Right cardiac atrium (tissue), 5 donors: Measurements from ENCODE around the gene CMKLR1. TPM values are rescaled to one million over a fixed set of nuclear protein-coding genes. Genes with fewer than 3 reads are reported as not detected.

Experiments used
- ATAC-seq, 2 donors: fragments of 200-7000 bp; cut with Tn5 transposase; one replicate each; pipeline versions ENCODE4 v1.8.0 to v1.9.1; 2020; ENCODE audit warnings: moderate library complexity in 2 of 2, mild to moderate bottlenecking in 1 of 2
- DNase-seq, 3 donors: peaks; one replicate each; pipeline ENCODE4 v3.0.0-alpha.2; 2020
- H3K27ac ChIP-seq: one replicate; pipeline ENCODE4 v1.5.1; 2013; ENCODE audit warnings: mild to moderate bottlenecking, low read length, control low read depth, moderate library complexity
- H3K27me3 ChIP-seq: one replicate; pipeline ENCODE4 v1.6.1; 2013; ENCODE audit not compliant: control insufficient read depth, insufficient read depth
- H3K4me1 ChIP-seq: one replicate; pipeline ENCODE4 v1.6.1; 2013; ENCODE audit warnings: low read length; ENCODE audit not compliant: control insufficient read depth, insufficient read depth
- H3K4me3 ChIP-seq: one replicate; pipeline ENCODE4 v1.5.1; 2013; ENCODE audit warnings: low read length, control low read depth
- H3K9me3 ChIP-seq: one replicate; pipeline ENCODE4 v1.6.1; 2013; ENCODE audit warnings: low read length; ENCODE audit not compliant: control insufficient read depth
- WGBS: extraction: QIAGEN DNeasy Blood & Tissue Kit; methylation state at CpG from one replicate; pipeline ENCODE4 v1.1.7; 2013; 5-methylcytosine and 5-hydroxymethylcytosine counted together
- intact Hi-C, 4 donors: fragments of 100-400 bp; cut with DNase I; formaldehyde crosslinking; loops; one replicate each; pipeline versions ENCODE4 v1.11.0 to v1.14.0; 2022 to 2023
- polyA plus RNA-seq: library from polyadenylated mRNA; stranded (reverse); fragments of 200-250 nt; gene quantifications from one replicate; pipeline ENCODE4 v1.2.3, GENCODE V29; 2013
- total RNA-seq, 4 donors: library from RNA; stranded (reverse); fragmentation: NEBNext Ultra II Directional; extraction: Animal tissue kit (Norgen Biotek cat#: 25700); gene quantifications; one replicate each; pipeline ENCODE4 v1.2.1, GENCODE V29; 2021
- donor health status: healthy with polysubstance abuse.
- donor health status: DM: no; HTN: yes; CAD: no.
- donor health status: DM: no; HTN: no; CAD: no.
- donor health status: DM: no; HTN: yes; CAD: no; lungs with severe emphysema.
- donor health status: DM: yes; HTN: yes; CAD: no.

CMKLR1 gene
- total and polyA plus RNA-seq, 5 donors: 1.6 to 17.9 (median 7.8) TPM

- WGBS: 50% methylated on average over 8 of the region's 8 CpGs
Observed at GRCh38 chr12:108295641-108296040, 43.5 kb downstream of the CMKLR1 start.

GRCh38 chr12:108289350-108290161, 49.6 kb downstream of the CMKLR1 start:
- Histone ChIP-seq H3K4me3 (no peak overlapping the region), H3K27me3 (no peaks in the 10 kb centered on the region), H3K4me1 (peaks cover 10% of the 10 kb centered on the region), H3K9me3 (no peaks in the 10 kb centered on the region), H3K27ac (peak overlapping the region; percentile 60)
- peak; percentile 79 to 88 for ATAC-seq
- peak; percentile 56 to 92 (median 79) for DNase-seq
- intact Hi-C loops: no loop called here
- 31% methylated on average over 11 of the region's 11 CpGs for WGBS

More at GRCh38 chr12:108295641-108296040, 43.5 kb downstream of the CMKLR1 start:
- peak in 1 of 3 donors; percentile 39 for DNase-seq
- no peak overlapping the region for H3K4me3 ChIP-seq
- no peaks in the 10 kb centered on the region for H3K27me3 ChIP-seq
- no peaks in the 10 kb centered on the region for H3K4me1 ChIP-seq
- no peak overlapping the region for H3K27ac ChIP-seq
- H3K9me3 ChIP-seq: no peaks in the 10 kb centered on the region
- ATAC-seq: peak; percentile 25 to 39
- intact Hi-C loops: no loop called here

- no peak overlapping the region for H3K4me3 ChIP-seq
- ATAC-seq (no peak), DNase-seq (no peak)
- intact Hi-C loops: no loop called here
- peaks cover 10% of the 10 kb centered on the region for H3K4me1 ChIP-seq
- H3K27me3 ChIP-seq: no peaks in the 10 kb centered on the region
- no peaks in the 10 kb centered on the region for H3K9me3 ChIP-seq
- H3K27ac ChIP-seq: no peak overlapping the region
- 91% methylated on average over 3 of the region's 3 CpGs for WGBS
Observed at GRCh38 chr12:108287227-108287626, 51.9 kb downstream of the CMKLR1 start.

- Histone ChIP-seq H3K9me3 (no peaks in the 10 kb centered on the region), H3K27me3 (no peaks in the 10 kb centered on the region), H3K4me3 (no peak overlapping the region), H3K4me1 (peaks cover 10% of the 10 kb centered on the region), H3K27ac (no peak overlapping the region)
- no peak for DNase-seq
- intact Hi-C loops: no loop called here
- 36% methylated on average over 2 of the region's 2 CpGs for WGBS
- no peak for ATAC-seq
Observed at GRCh38 chr12:108285016-108285415, 54.1 kb downstream of the CMKLR1 start.

- no peaks in the 10 kb centered on the region for H3K9me3 ChIP-seq
- WGBS: 68% methylated on average over 7 of the region's 7 CpGs
- DNase-seq (no peak), ATAC-seq (no peak)
- H3K27ac ChIP-seq: no peak overlapping the region
- no peaks in the 10 kb centered on the region for H3K27me3 ChIP-seq
- H3K4me1 ChIP-seq: peaks cover 3% of the 10 kb centered on the region
- intact Hi-C loops: no loop called here
- H3K4me3 ChIP-seq: no peak overlapping the region
Observed at GRCh38 chr12:108284163-108284562, 54.9 kb downstream of the CMKLR1 start.

GRCh38 chr12:108282676-108283075, 56.4 kb downstream of the CMKLR1 start:
- no peak overlapping the region for H3K4me3 ChIP-seq
- no peak for DNase-seq

GRCh38 chr12:108282160-108282559, 57.0 kb downstream of the CMKLR1 start:
- no peak overlapping the region for H3K27ac ChIP-seq
- intact Hi-C loops: no loop called here
- no peak for DNase-seq
- no peaks in the 10 kb centered on the region for H3K4me1 ChIP-seq
- no peaks in the 10 kb centered on the region for H3K9me3 ChIP-seq
- no peak for ATAC-seq
- no peak overlapping the region for H3K4me3 ChIP-seq
- WGBS: 31% methylated on average over 2 of the region's 2 CpGs
- H3K27me3 ChIP-seq: no peaks in the 10 kb centered on the region

More at GRCh38 chr12:108282676-108283075, 56.4 kb downstream of the CMKLR1 start:
- ATAC-seq: no peak
- intact Hi-C loops: no loop called here
- no peak overlapping the region for H3K27ac ChIP-seq
- no peaks in the 10 kb centered on the region for H3K27me3 ChIP-seq
- no peaks in the 10 kb centered on the region for H3K4me1 ChIP-seq
- no peaks in the 10 kb centered on the region for H3K9me3 ChIP-seq
- 55% methylated on average over 3 of the region's 3 CpGs for WGBS

GRCh38 chr12:108277613-108278012, 61.5 kb downstream of the CMKLR1 start:
- H3K4me3 ChIP-seq: no peak overlapping the region
- intact Hi-C loops: no loop called here
- no peak overlapping the region for H3K27ac ChIP-seq
- no peaks in the 10 kb centered on the region for H3K4me1 ChIP-seq
- ATAC-seq: no peak
- no peaks in the 10 kb centered on the region for H3K27me3 ChIP-seq
- DNase-seq: no peak
- H3K9me3 ChIP-seq: no peaks in the 10 kb centered on the region

GRCh38 chr12:108273217-108273616, 65.9 kb downstream of the CMKLR1 start:
- ATAC-seq: no peak
- intact Hi-C loops: no loop called here

GRCh38 chr12:108271951-108272872, 66.9 kb downstream of the CMKLR1 start:
- Histone ChIP-seq H3K9me3 (no peaks in the 10 kb centered on the region), H3K4me1 (no peaks in the 10 kb centered on the region), H3K27ac (no peak overlapping the region), H3K4me3 (no peak overlapping the region), H3K27me3 (no peaks in the 10 kb centered on the region)
- ATAC-seq (no peak), DNase-seq (peak in 1 of 3 donors; percentile 26)
- WGBS: 60% methylated on average over 6 of the region's 6 CpGs
- intact Hi-C loops: no loop called here

More at GRCh38 chr12:108273217-108273616, 65.9 kb downstream of the CMKLR1 start:
- H3K4me1 ChIP-seq: no peaks in the 10 kb centered on the region
- no peaks in the 10 kb centered on the region for H3K27me3 ChIP-seq
- 43% methylated on average over 2 of the region's 2 CpGs for WGBS
- no peak overlapping the region for H3K4me3 ChIP-seq
- no peaks in the 10 kb centered on the region for H3K9me3 ChIP-seq
- DNase-seq: no peak
- no peak overlapping the region for H3K27ac ChIP-seq

GRCh38 chr12:108270849-108271143, 68.3 kb downstream of the CMKLR1 start:
- H3K4me3 ChIP-seq: no peak overlapping the region
- H3K4me1 ChIP-seq: no peaks in the 10 kb centered on the region
- H3K9me3 ChIP-seq: no peaks in the 10 kb centered on the region
- H3K27ac ChIP-seq: no peak overlapping the region
- ATAC-seq (no peak), DNase-seq (no peak)
- no peaks in the 10 kb centered on the region for H3K27me3 ChIP-seq
- intact Hi-C loops: no loop called here
- 51% methylated on average over 2 of the region's 2 CpGs for WGBS
